Testis (tissue), 2 donors: Measurements from ENCODE around the gene CHRM2.

Source experiments
- POLR2A ChIP-seq: fragments of 450-650 bp; IDR thresholded peaks from one replicate; pipeline ENCODE4 v1.6.1; 2017; ENCODE audit warnings: antibody characterized with exemption, mild to moderate bottlenecking, moderate library complexity
- TF ChIP-seq, protein P1 (sequence below), 3 experiments: fragments of 450-650 bp in 2 of 3; fragments of 200-600 bp in 1 of 3; sonication (generic) in 1 of 3; IDR thresholded peaks; one replicate each; pipeline ENCODE4 v1.5.1; 2016 to 2019; ENCODE audit warnings: antibody characterized with exemption in 3 of 3, mild to moderate bottlenecking in 2 of 3, moderate library complexity in 1 of 3

GRCh38 chr7:136870866-136871487 lies 2.5 kb downstream of the CHRM2 start:
- TF ChIP-seq, protein P1, sequence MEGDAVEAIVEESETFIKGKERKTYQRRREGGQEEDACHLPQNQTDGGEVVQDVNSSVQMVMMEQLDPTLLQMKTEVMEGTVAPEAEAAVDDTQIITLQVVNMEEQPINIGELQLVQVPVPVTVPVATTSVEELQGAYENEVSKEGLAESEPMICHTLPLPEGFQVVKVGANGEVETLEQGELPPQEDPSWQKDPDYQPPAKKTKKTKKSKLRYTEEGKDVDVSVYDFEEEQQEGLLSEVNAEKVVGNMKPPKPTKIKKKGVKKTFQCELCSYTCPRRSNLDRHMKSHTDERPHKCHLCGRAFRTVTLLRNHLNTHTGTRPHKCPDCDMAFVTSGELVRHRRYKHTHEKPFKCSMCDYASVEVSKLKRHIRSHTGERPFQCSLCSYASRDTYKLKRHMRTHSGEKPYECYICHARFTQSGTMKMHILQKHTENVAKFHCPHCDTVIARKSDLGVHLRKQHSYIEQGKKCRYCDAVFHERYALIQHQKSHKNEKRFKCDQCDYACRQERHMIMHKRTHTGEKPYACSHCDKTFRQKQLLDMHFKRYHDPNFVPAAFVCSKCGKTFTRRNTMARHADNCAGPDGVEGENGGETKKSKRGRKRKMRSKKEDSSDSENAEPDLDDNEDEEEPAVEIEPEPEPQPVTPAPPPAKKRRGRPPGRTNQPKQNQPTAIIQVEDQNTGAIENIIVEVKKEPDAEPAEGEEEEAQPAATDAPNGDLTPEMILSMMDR (IDR thresholded peaks at IDR 0.05), result no peak
- no peak for TF ChIP-seq POLR2A
